Measurements from ENCODE around the gene ATG9A. TPM values are rescaled to one million over a fixed set of nuclear protein-coding genes. Genes with fewer than 3 reads are reported as not detected.
"Not testable (repeated sequence)": the region's sequence is repeated elsewhere in the genome, so short reads cannot be mapped to it uniquely, and the experiment has no call there.

Gene ATG9A
- total and polyA plus RNA-seq, 4 donors, result 22.5 to 49.1 (median 42.6) TPM

DNA sequence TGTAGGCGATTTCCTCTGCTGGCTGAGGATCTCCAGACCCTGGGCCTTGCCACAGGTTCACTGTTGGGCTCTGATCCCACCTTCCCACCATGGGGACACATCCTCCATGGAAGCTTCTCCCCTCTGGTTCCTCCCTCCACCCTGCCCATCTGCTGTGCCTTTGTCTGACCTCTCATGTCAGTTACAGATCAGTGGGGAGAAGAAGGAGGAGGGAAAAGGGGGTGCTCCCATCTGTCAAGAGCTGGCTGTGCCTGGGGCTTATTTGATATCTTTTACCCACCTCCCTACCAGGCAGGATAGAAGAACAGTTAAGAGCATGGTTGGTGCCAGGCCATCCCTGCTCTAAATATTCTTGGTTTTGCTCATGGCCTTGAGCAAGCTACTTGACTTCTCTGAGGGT, 37.5 kb upstream of the ATG9A start:
- no peak overlapping the region for H3K27ac ChIP-seq (ENCODE audit: low read depth in 1 of 2, low read length in 1 of 2)
- peaks cover 0 to 2% (median 0%) of the 10 kb centered on the region in 4 donors for H3K9me3 ChIP-seq (ENCODE audit: control insufficient read depth in 4 of 4, insufficient read depth in 3 of 4, low read length in 3 of 4)
- no peaks in the 10 kb centered on the region for H3K36me3 ChIP-seq (ENCODE audit: control insufficient read depth in 4 of 4, insufficient read depth in 4 of 4, low read length in 4 of 4)
- DNase-seq, result no peak
- ATAC-seq (ENCODE audit: insufficient read depth, low FRiP score), result no peak
- H3K4me1 ChIP-seq (ENCODE audit: control insufficient read depth in 5 of 5, insufficient read depth in 5 of 5, low read length in 5 of 5), result no peaks in the 10 kb centered on the region
- no peaks in the 10 kb centered on the region for H3K27me3 ChIP-seq (ENCODE audit: control insufficient read depth in 3 of 3, insufficient read depth in 3 of 3, low read length in 2 of 3)
- no peak overlapping the region for H3K9ac ChIP-seq (ENCODE audit: insufficient read depth in 1 of 2, low read length in 2 of 2)
- TF ChIP-seq, protein P1, sequence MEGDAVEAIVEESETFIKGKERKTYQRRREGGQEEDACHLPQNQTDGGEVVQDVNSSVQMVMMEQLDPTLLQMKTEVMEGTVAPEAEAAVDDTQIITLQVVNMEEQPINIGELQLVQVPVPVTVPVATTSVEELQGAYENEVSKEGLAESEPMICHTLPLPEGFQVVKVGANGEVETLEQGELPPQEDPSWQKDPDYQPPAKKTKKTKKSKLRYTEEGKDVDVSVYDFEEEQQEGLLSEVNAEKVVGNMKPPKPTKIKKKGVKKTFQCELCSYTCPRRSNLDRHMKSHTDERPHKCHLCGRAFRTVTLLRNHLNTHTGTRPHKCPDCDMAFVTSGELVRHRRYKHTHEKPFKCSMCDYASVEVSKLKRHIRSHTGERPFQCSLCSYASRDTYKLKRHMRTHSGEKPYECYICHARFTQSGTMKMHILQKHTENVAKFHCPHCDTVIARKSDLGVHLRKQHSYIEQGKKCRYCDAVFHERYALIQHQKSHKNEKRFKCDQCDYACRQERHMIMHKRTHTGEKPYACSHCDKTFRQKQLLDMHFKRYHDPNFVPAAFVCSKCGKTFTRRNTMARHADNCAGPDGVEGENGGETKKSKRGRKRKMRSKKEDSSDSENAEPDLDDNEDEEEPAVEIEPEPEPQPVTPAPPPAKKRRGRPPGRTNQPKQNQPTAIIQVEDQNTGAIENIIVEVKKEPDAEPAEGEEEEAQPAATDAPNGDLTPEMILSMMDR (IDR thresholded peaks at IDR 0.05; ENCODE audit: control extremely low read depth, extremely low read depth), result no peak
- H3K4me3 ChIP-seq, result no peak overlapping the region
- WGBS, 2 donors, result 75% methylated on average over 1 of the region's 1 CpG; no CpG with 5 or more reads in 1 of the 2 donors

DNA sequence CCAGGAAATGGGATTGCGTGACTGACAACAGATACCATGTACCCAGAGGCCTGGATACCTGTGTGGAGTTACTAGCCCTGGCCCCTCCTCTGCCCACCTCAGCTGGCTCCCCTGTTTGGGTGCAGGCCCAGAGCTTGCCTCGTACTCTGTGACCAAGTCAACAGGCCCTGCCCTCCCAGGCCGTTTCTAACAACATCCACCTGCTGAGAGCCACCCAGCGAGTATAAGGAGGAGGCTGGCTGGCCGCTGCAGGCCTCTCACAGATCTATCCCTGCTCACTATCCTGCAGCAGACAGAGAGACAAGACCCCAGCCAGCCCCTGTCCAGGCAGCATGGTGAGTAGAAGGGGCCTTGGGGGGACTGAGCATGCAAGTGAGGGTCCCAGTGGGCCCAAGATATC, 36.8 kb upstream of the ATG9A start:
- peaks cover 0 to 3% (median 0%) of the 10 kb centered on the region in 3 donors for H3K27me3 ChIP-seq (ENCODE audit: control insufficient read depth in 3 of 3, insufficient read depth in 3 of 3, low read length in 2 of 3)
- no peaks in the 10 kb centered on the region for H3K36me3 ChIP-seq (ENCODE audit: control insufficient read depth in 4 of 4, insufficient read depth in 4 of 4, low read length in 4 of 4)
- H3K4me3 ChIP-seq, result no peak overlapping the region
- H3K9me3 ChIP-seq (ENCODE audit: control insufficient read depth in 4 of 4, insufficient read depth in 3 of 4, low read length in 3 of 4), result peaks cover 0 to 2% (median 0%) of the 10 kb centered on the region in 4 donors
- H3K4me1 ChIP-seq (ENCODE audit: control insufficient read depth in 5 of 5, insufficient read depth in 5 of 5, low read length in 5 of 5), result no peaks in the 10 kb centered on the region
- TF ChIP-seq, protein P1 (IDR thresholded peaks at IDR 0.05; ENCODE audit: control extremely low read depth, extremely low read depth), result no peak
- ATAC-seq (ENCODE audit: insufficient read depth, low FRiP score), result no peak
- no peak overlapping the region for H3K9ac ChIP-seq (ENCODE audit: insufficient read depth in 1 of 2, low read length in 2 of 2)
- H3K27ac ChIP-seq (ENCODE audit: low read depth in 1 of 2, low read length in 1 of 2), result no peak overlapping the region
- DNase-seq, result no peak
- WGBS, 2 donors, result 76 to 88% methylated on average over 5 of the region's 5 CpGs

DNA sequence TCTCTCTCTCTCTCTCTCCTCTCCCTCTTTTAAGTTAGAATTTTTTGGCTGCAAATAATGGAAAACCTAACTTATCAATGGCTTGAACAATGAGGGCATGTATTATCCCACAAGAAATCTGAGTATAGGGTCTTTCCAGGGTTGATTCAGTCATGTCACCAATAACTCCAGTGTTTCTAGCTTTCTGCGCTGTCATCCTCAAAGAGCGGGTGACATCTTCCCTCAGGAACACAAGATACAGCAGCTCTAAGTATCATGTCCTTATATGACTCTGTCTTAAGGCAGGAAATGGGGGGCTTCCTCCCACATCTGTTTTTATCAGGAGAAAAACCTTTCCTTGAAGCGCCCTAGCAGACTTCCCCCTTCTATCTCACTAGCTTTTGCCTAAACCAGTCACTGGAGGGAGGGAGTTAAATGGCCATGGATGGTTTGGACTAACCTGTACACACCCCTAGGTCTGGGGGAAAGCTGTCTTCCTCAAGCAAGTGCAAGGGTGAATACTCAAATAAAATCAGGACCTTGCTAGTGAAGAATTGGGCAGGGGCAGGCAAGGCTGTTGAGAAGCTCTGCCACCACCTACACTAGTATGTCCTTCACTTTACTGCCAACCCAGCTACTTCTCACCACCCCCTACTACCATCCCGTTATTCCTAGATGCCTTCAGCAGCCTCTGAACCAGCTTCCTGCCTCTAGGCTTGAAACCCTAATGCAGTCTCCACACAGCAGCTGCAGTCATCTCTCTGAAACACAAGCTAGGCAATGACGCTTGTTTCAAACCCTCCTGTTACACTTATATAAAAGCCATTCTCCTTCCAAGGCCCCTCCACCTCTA, 31.8 kb upstream of the ATG9A start:
- H3K9ac ChIP-seq (ENCODE audit: insufficient read depth in 1 of 2, low read length in 2 of 2), result no peak overlapping the region
- H3K4me3 ChIP-seq, result no peak overlapping the region
- no peaks in the 10 kb centered on the region for H3K4me1 ChIP-seq (ENCODE audit: control insufficient read depth in 5 of 5, insufficient read depth in 5 of 5, low read length in 5 of 5)
- peaks cover 0 to 13% (median 12%) of the 10 kb centered on the region in 3 donors for H3K27me3 ChIP-seq (ENCODE audit: control insufficient read depth in 3 of 3, insufficient read depth in 3 of 3, low read length in 2 of 3)
- no peaks in the 10 kb centered on the region for H3K36me3 ChIP-seq (ENCODE audit: control insufficient read depth in 4 of 4, insufficient read depth in 4 of 4, low read length in 4 of 4)
- H3K9me3 ChIP-seq (ENCODE audit: control insufficient read depth in 4 of 4, insufficient read depth in 3 of 4, low read length in 3 of 4), result no peaks in the 10 kb centered on the region
- no peak for DNase-seq
- no peak for ATAC-seq (ENCODE audit: insufficient read depth, low FRiP score)
- TF ChIP-seq, protein P1 (IDR thresholded peaks at IDR 0.05; ENCODE audit: control extremely low read depth, extremely low read depth), result no peak
- H3K27ac ChIP-seq (ENCODE audit: low read depth in 1 of 2, low read length in 1 of 2), result no peak overlapping the region
- 45 to 56% methylated on average over 5 of the region's 5 CpGs for WGBS, 2 donors

DNA sequence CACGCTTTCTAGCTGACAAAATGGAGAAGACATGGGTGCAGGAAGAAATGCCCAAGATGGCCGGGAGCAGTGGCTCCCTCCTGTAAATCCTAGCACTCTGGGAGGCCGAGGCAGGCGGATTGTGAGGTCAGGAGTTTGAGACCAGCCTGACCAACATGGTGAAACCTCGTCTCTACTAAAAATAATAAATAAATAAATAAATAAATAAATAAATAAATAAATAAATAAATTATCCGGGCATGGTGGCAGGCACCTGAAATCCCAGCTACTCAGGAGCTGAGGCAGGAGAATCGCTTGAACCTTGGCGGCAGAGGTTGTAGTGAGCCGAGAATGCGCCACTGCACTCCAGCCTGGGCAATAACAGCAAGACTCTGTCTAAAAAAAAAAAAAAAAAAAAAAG, 29.5 kb upstream of the ATG9A start:
- not testable (repeated sequence) for H3K9me3 ChIP-seq (ENCODE audit: control insufficient read depth in 4 of 4, insufficient read depth in 3 of 4, low read length in 3 of 4); H3K4me3 ChIP-seq; H3K27ac ChIP-seq (ENCODE audit: low read depth in 1 of 2, low read length in 1 of 2); ATAC-seq (ENCODE audit: insufficient read depth, low FRiP score); H3K9ac ChIP-seq (ENCODE audit: insufficient read depth in 1 of 2, low read length in 2 of 2); H3K36me3 ChIP-seq (ENCODE audit: control insufficient read depth in 4 of 4, insufficient read depth in 4 of 4, low read length in 4 of 4); DNase-seq; H3K4me1 ChIP-seq (ENCODE audit: control insufficient read depth in 5 of 5, insufficient read depth in 5 of 5, low read length in 5 of 5)
- H3K27me3 ChIP-seq (ENCODE audit: control insufficient read depth in 3 of 3, insufficient read depth in 3 of 3, low read length in 2 of 3), result peaks cover 0 to 32% (median 32%) of the 10 kb centered on the region in 3 donors
- 89 to 91% methylated on average over 10 of the region's 10 CpGs for WGBS, 2 donors
